GM18909 (cell line): ENCODE data around the gene DOCK3.

ENCODE experiments used
- ATAC-seq: cut with Tn5 transposase; IDR thresholded peaks from one replicate; pipeline ENCODE4 v1.9.1; 2021; ENCODE audit warnings: mild to moderate bottlenecking; ENCODE audit not compliant: unreplicated experiment, poor library complexity

DOCK3 gene

GRCh38 chr3:50674349-50675178, at the start of gene DOCK3:
DOCK3 (plus strand) TSS chr3:50674927; CDS start chr3:50675264, 337 bp downstream.
- ATAC-seq, result no peak

GRCh38 chr3:50625231-50626182, 49.2 kb upstream of the DOCK3 start:
- ATAC-seq, result no peak

GRCh38 chr3:50626401-50626800, 48.3 kb upstream of the DOCK3 start:
- no peak for ATAC-seq

- no peak for ATAC-seq
Observed at GRCh38 chr3:50627407-50628051, 47.2 kb upstream of the DOCK3 start.

GRCh38 chr3:50628601-50629000, 46.1 kb upstream of the DOCK3 start:
- no peak for ATAC-seq

GRCh38 chr3:50630394-50630793, 44.3 kb upstream of the DOCK3 start:
- ATAC-seq, result no peak

GRCh38 chr3:50630877-50631276, 43.9 kb upstream of the DOCK3 start:
- ATAC-seq, result no peak

GRCh38 chr3:50632450-50632849, 42.3 kb upstream of the DOCK3 start:
- ATAC-seq, result no peak

- ATAC-seq, result no peak
Observed at GRCh38 chr3:50633230-50633790, 41.4 kb upstream of the DOCK3 start.

GRCh38 chr3:50635066-50635465, 39.7 kb upstream of the DOCK3 start:
- no peak for ATAC-seq

GRCh38 chr3:50637011-50637410, 37.7 kb upstream of the DOCK3 start:
- no peak for ATAC-seq

- no peak for ATAC-seq
Observed at GRCh38 chr3:50637945-50638344, 36.8 kb upstream of the DOCK3 start.

GRCh38 chr3:50639055-50639494, 35.7 kb upstream of the DOCK3 start:
- no peak for ATAC-seq

- ATAC-seq, result no peak
Observed at GRCh38 chr3:50642382-50642781, 32.3 kb upstream of the DOCK3 start.

- ATAC-seq, result no peak
Observed at GRCh38 chr3:50644561-50644960, 30.2 kb upstream of the DOCK3 start.

- no peak for ATAC-seq
Observed at GRCh38 chr3:50645378-50645777, 29.3 kb upstream of the DOCK3 start.

GRCh38 chr3:50648313-50648712, 26.4 kb upstream of the DOCK3 start:
- ATAC-seq, result no peak

GRCh38 chr3:50648944-50649343, 25.8 kb upstream of the DOCK3 start:
- ATAC-seq, result no peak

- ATAC-seq, result no peak
Observed at GRCh38 chr3:50649451-50649931, 25.2 kb upstream of the DOCK3 start.

- ATAC-seq, result no peak
Observed at GRCh38 chr3:50650018-50650417, 24.7 kb upstream of the DOCK3 start.
